GM12891 (cell line): ENCODE results near the gene CACNG4.

Experiments used
- PAX5 ChIP-seq: IDR thresholded peaks from 2 replicates; pipeline ENCODE4 v1.6.1; 2011; ENCODE audit warnings: low read length, moderate library complexity, mild to moderate bottlenecking; ENCODE audit not compliant: insufficient read depth, severe bottlenecking
- POLR2A ChIP-seq: IDR thresholded peaks from 2 replicates; pipeline ENCODE4 v1.6.1; 2011; ENCODE audit warnings: low read depth, low read length, control low read depth
- POLR2AphosphoS5 ChIP-seq: IDR thresholded peaks from 2 replicates; pipeline ENCODE4 v1.6.1; 2011; ENCODE audit warnings: low read depth, low read length, control low read depth
- POU2F2 ChIP-seq: IDR thresholded peaks from 2 replicates; pipeline ENCODE4 v1.6.1; 2011; ENCODE audit warnings: low read depth, mild to moderate bottlenecking, control low read depth, low read length, moderate library complexity
- TAF1 ChIP-seq: IDR thresholded peaks from 2 replicates; pipeline ENCODE4 v1.6.1; 2011; ENCODE audit warnings: low read depth, low read length, control low read depth

GRCh38 chr17:66985338-66986237 is 21.1 kb downstream of the CACNG4 start:
- no peak for TF ChIP-seq TAF1
- TF ChIP-seq POLR2A = no peak
- TF ChIP-seq POLR2AphosphoS5 = no peak
- TF ChIP-seq PAX5 = no peak
- TF ChIP-seq POU2F2 = no peak
